ENCODE measurements around the gene PRKCE.

Gene PRKCE

GRCh38 chr2:46161315-46161714 lies 509.8 kb downstream of the PRKCE start:
- in situ Hi-C loops (cut with MboI; ENCODE audit: low sequenced_read_pairs, unreplicated experiment), result no loop called here
- TF ChIP-seq CTCF (IDR thresholded peaks at IDR 0.05; ENCODE audit: borderline replicate concordance, control extremely low read depth, extremely low read depth, insufficient read depth, missing control alignments), result no peak
- no peak for DNase-seq (ENCODE audit: low spot score)

- in situ Hi-C loops (cut with MboI; ENCODE audit: low sequenced_read_pairs, unreplicated experiment), result no loop called here
- no peak for DNase-seq (ENCODE audit: low spot score)
- TF ChIP-seq CTCF (IDR thresholded peaks at IDR 0.05; ENCODE audit: borderline replicate concordance, control extremely low read depth, extremely low read depth, insufficient read depth, missing control alignments), result no peak
These were observed 510.4 kb downstream of the PRKCE start for GRCh38 chr2:46161911-46162310.

GRCh38 chr2:46162329-46163097 lies 511.0 kb downstream of the PRKCE start:
- TF ChIP-seq CTCF (IDR thresholded peaks at IDR 0.05; ENCODE audit: borderline replicate concordance, control extremely low read depth, extremely low read depth, insufficient read depth, missing control alignments), result no peak
- DNase-seq (ENCODE audit: low spot score), result no peak
- in situ Hi-C loops (cut with MboI; ENCODE audit: low sequenced_read_pairs, unreplicated experiment), result no loop called here

- no peak for TF ChIP-seq CTCF (IDR thresholded peaks at IDR 0.05; ENCODE audit: borderline replicate concordance, control extremely low read depth, extremely low read depth, insufficient read depth, missing control alignments)
- no peak for DNase-seq (ENCODE audit: low spot score)
- in situ Hi-C loops (cut with MboI; ENCODE audit: low sequenced_read_pairs, unreplicated experiment), result no loop called here
These were observed 511.6 kb downstream of the PRKCE start for GRCh38 chr2:46163098-46163430.

- no peak for TF ChIP-seq CTCF (IDR thresholded peaks at IDR 0.05; ENCODE audit: borderline replicate concordance, control extremely low read depth, extremely low read depth, insufficient read depth, missing control alignments)
- in situ Hi-C loops (cut with MboI; ENCODE audit: low sequenced_read_pairs, unreplicated experiment), result no loop called here
- DNase-seq (ENCODE audit: low spot score), result no peak
These were observed 512.5 kb downstream of the PRKCE start for GRCh38 chr2:46163804-46164528.

GRCh38 chr2:46164529-46165301 lies 513.2 kb downstream of the PRKCE start:
- no peak for TF ChIP-seq CTCF (IDR thresholded peaks at IDR 0.05; ENCODE audit: borderline replicate concordance, control extremely low read depth, extremely low read depth, insufficient read depth, missing control alignments)
- in situ Hi-C loops (cut with MboI; ENCODE audit: low sequenced_read_pairs, unreplicated experiment), result no loop called here
- no peak for DNase-seq (ENCODE audit: low spot score)
